CD4-positive, alpha-beta T cell treated with Interleukin-4 for 1 hour (primary cell): Measurements from ENCODE around the gene DAB2IP.

Experiments used
- DNase-seq, 2 donors: peaks; one replicate each; pipeline ENCODE4 v3.0.0-alpha.2; 2020 to 2022

DAB2IP gene

GRCh38 chr9:121748727-121749423 lies 97.4 kb downstream of the DAB2IP start:
- no peak for DNase-seq

- no peak for DNase-seq
These were observed 98.2 kb downstream of the DAB2IP start for GRCh38 chr9:121749614-121750013.

GRCh38 chr9:121750259-121750714 lies 98.9 kb downstream of the DAB2IP start:
- no peak for DNase-seq

- DNase-seq = no peak
These were observed 99.5 kb downstream of the DAB2IP start for GRCh38 chr9:121750715-121751623.

GRCh38 chr9:121751686-121752445 lies 100.4 kb downstream of the DAB2IP start:
- no peak for DNase-seq

GRCh38 chr9:121752929-121753328 lies 101.5 kb downstream of the DAB2IP start:
- DNase-seq = no peak

GRCh38 chr9:121753802-121754654 lies 102.6 kb downstream of the DAB2IP start:
- DNase-seq = no peak

GRCh38 chr9:121754655-121755436 lies 103.4 kb downstream of the DAB2IP start:
- no peak for DNase-seq

- no peak for DNase-seq
These were observed 104.1 kb downstream of the DAB2IP start for GRCh38 chr9:121755581-121755980.

GRCh38 chr9:121756474-121757280 lies 105.2 kb downstream of the DAB2IP start:
- DNase-seq = no peak

- no peak for DNase-seq
These were observed 105.8 kb downstream of the DAB2IP start for GRCh38 chr9:121757281-121757585.

GRCh38 chr9:121758693-121759092 lies 107.3 kb downstream of the DAB2IP start:
- DNase-seq = no peak

GRCh38 chr9:121759996-121760395 lies 108.6 kb downstream of the DAB2IP start:
- no peak for DNase-seq

- DNase-seq = no peak
These were observed 109.1 kb downstream of the DAB2IP start for GRCh38 chr9:121760571-121760970.

GRCh38 chr9:121763131-121763530 lies 111.7 kb downstream of the DAB2IP start:
- DNase-seq = no peak

- DNase-seq = no peak
These were observed 112.3 kb downstream of the DAB2IP start for GRCh38 chr9:121763561-121764370.

- no peak for DNase-seq
These were observed 112.9 kb downstream of the DAB2IP start for GRCh38 chr9:121764371-121764730.

GRCh38 chr9:121765021-121765950 lies 113.9 kb downstream of the DAB2IP start:
- no peak for DNase-seq
